ENCODE measurements around the gene CEND1.

The CEND1 gene

DNA sequence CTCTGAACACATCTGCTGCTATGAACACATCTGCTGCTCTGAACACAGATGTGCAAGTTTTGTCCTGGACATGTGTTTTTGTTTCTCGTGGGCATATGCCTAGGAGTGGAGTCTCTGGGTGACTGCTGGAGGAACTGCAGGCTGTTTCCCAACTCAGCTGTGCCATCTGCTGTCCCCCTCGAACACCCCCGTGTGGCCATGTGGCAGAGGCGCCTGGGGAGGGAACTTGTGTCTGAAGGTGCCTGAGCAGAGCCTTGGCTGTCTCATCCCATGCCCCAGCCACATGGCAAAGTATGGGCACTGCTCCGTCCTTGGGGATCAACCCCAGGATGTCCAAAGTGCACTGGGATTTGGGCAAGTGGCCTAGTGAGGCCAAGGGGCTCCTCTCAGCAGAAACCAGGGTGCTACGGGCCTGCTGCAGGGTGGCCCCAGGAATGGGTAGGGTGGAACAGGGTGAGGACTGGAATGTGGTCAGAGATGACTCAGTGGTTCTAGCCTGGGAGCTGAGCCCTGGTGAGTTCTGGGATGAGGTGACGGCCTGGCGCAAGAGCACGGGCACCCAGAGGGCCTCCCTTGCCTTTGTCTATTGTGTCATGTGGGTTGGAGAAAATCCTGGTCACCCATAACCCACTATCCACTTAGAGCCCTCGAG is 27.3 kb downstream of the CEND1 start:
- Histone ChIP-seq H3K36me3 (ENCODE audit: insufficient read depth, insufficient read length, low read length) (peaks cover 88% of the 10 kb centered on the region), H3K9me3 (ENCODE audit: insufficient read depth, low read length) (no peaks in the 10 kb centered on the region), H3K27me3 (ENCODE audit: insufficient read depth, insufficient read length) (no peaks in the 10 kb centered on the region), H3K4me3 (ENCODE audit: insufficient read length, low read depth) (no peak overlapping the region), H3K9ac (ENCODE audit: insufficient read length, low read depth) (no peak overlapping the region), H3K4me1 (ENCODE audit: insufficient read depth, insufficient read length) (peaks cover 7% of the 10 kb centered on the region)
- TF ChIP-seq YY1 (IDR thresholded peaks at IDR 0.05; ENCODE audit: insufficient read depth, insufficient read length) (no peak), SUZ12 (IDR thresholded peaks at IDR 0.05; ENCODE audit: extremely low read depth, insufficient read depth, insufficient read length) (no peak), ZNF274 (IDR thresholded peaks at IDR 0.05; ENCODE audit: low read depth, low read length) (no peak)
- DNase-seq (ENCODE audit: low read depth, low spot score) = no peak

DNA sequence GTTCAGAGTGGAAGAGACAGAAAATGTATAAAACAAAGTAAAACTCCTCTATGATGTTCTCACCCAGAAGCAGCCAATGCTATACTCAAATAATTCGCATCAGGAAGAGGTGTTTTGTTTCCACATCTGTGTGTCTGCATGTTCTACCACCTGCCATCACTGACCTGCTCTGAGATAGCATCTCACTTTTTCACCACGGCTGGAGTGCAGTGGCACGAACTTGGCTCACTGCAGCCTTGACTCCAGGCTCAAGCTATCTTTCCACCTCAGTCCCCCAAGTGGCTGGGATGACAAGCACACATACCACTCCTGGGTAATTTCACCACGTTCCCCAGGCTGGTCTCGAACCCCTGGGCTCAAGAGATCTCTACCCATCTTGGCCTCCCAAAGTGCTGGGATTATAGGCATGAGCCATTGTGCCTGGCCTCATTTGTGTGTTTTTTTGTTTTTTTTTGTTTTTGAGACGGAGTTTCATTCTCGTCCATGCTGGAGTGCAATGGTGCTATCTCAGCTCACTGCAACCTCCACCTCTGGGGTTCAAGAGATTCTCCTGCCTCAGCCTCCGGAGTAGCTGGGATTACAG is 28.3 kb downstream of the CEND1 start:
- no peak overlapping the region for H3K4me3 ChIP-seq (ENCODE audit: insufficient read length, low read depth)
- peaks cover 4% of the 10 kb centered on the region for H3K4me1 ChIP-seq (ENCODE audit: insufficient read depth, insufficient read length)
- TF ChIP-seq ZNF274 (IDR thresholded peaks at IDR 0.05; ENCODE audit: low read depth, low read length) (no peak), SUZ12 (IDR thresholded peaks at IDR 0.05; ENCODE audit: extremely low read depth, insufficient read depth, insufficient read length) (no peak), YY1 (IDR thresholded peaks at IDR 0.05; ENCODE audit: insufficient read depth, insufficient read length) (no peak)
- H3K27me3 ChIP-seq (ENCODE audit: insufficient read depth, insufficient read length) = no peaks in the 10 kb centered on the region
- no peak overlapping the region for H3K9ac ChIP-seq (ENCODE audit: insufficient read length, low read depth)
- H3K9me3 ChIP-seq (ENCODE audit: insufficient read depth, low read length) = no peaks in the 10 kb centered on the region
- no peak for DNase-seq (ENCODE audit: low read depth, low spot score)
- H3K36me3 ChIP-seq (ENCODE audit: insufficient read depth, insufficient read length, low read length) = peaks cover 88% of the 10 kb centered on the region

DNA sequence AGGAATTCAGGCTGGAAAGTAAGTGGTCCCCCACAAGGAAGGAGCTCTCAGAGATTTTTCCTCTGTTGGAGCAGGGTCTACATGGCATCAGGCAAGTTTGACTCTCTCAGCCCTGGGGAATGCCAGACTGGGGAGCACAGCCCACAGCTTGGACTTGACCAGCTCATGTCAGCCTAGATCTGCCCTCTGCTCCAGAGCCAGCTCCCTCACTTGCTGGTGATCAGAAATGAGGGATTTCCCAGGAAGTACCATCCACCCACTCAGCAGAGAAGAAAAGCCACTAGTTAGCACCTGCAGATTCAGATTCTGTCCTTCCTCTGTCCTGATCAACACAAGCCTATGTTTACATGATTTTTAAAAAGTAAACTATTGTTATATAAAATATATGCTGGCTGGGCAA is 29.7 kb downstream of the CEND1 start:
- peaks cover 88% of the 10 kb centered on the region for H3K36me3 ChIP-seq (ENCODE audit: insufficient read depth, insufficient read length, low read length)
- TF ChIP-seq ZNF274 (IDR thresholded peaks at IDR 0.05; ENCODE audit: low read depth, low read length) = no peak
- TF ChIP-seq YY1 (IDR thresholded peaks at IDR 0.05; ENCODE audit: insufficient read depth, insufficient read length) = no peak
- TF ChIP-seq SUZ12 (IDR thresholded peaks at IDR 0.05; ENCODE audit: extremely low read depth, insufficient read depth, insufficient read length) = no peak
- H3K9me3 ChIP-seq (ENCODE audit: insufficient read depth, low read length) = no peaks in the 10 kb centered on the region
- peaks cover 4% of the 10 kb centered on the region for H3K4me1 ChIP-seq (ENCODE audit: insufficient read depth, insufficient read length)
- H3K27me3 ChIP-seq (ENCODE audit: insufficient read depth, insufficient read length) = no peaks in the 10 kb centered on the region
- no peak overlapping the region for H3K4me3 ChIP-seq (ENCODE audit: insufficient read length, low read depth)
- H3K9ac ChIP-seq (ENCODE audit: insufficient read length, low read depth) = no peak overlapping the region
- DNase-seq (ENCODE audit: low read depth, low spot score) = no peak

- Histone ChIP-seq H3K9me3 (ENCODE audit: insufficient read depth, low read length) (no peaks in the 10 kb centered on the region), H3K4me1 (ENCODE audit: insufficient read depth, insufficient read length) (peaks cover 3% of the 10 kb centered on the region), H3K9ac (ENCODE audit: insufficient read length, low read depth) (no peak overlapping the region), H3K4me3 (ENCODE audit: insufficient read length, low read depth) (no peak overlapping the region), H3K36me3 (ENCODE audit: insufficient read depth, insufficient read length, low read length) (peaks cover 22% of the 10 kb centered on the region), H3K27me3 (ENCODE audit: insufficient read depth, insufficient read length) (no peaks in the 10 kb centered on the region)
- TF ChIP-seq ZNF274 (IDR thresholded peaks at IDR 0.05; ENCODE audit: low read depth, low read length) = no peak
- no peak for TF ChIP-seq SUZ12 (IDR thresholded peaks at IDR 0.05; ENCODE audit: extremely low read depth, insufficient read depth, insufficient read length)
- no peak for TF ChIP-seq YY1 (IDR thresholded peaks at IDR 0.05; ENCODE audit: insufficient read depth, insufficient read length)
- no peak for DNase-seq (ENCODE audit: low read depth, low spot score)
These were observed 40.2 kb downstream of the CEND1 start for GRCh38 chr11:749731-750130.

DNA sequence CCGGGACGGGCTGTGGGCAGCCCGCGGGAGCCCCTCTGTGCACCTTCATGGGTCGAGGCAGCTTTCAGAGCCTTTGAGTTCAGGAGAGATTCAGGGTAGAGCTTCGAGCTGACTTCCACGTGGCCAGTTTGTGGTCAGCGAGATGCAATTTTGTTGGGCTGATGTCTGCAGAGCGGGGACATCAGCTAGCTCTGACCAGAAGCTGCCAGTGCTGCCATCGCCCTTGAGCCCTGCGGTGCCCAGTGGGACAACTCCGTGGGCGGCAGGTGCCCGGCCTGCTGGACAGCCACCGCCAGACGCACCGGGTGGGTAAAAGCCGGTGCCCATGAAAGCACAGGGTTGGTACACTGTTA is 41.9 kb downstream of the CEND1 start:
- Histone ChIP-seq H3K9me3 (ENCODE audit: insufficient read depth, low read length) (no peaks in the 10 kb centered on the region), H3K4me1 (ENCODE audit: insufficient read depth, insufficient read length) (peaks cover 2% of the 10 kb centered on the region), H3K27me3 (ENCODE audit: insufficient read depth, insufficient read length) (no peaks in the 10 kb centered on the region), H3K4me3 (ENCODE audit: insufficient read length, low read depth) (peak overlapping the region; percentile 88), H3K36me3 (ENCODE audit: insufficient read depth, insufficient read length, low read length) (peaks cover 19% of the 10 kb centered on the region), H3K9ac (ENCODE audit: insufficient read length, low read depth) (peak overlapping the region; percentile 82)
- TF ChIP-seq ZNF274 (IDR thresholded peaks at IDR 0.05; ENCODE audit: low read depth, low read length) = no peak
- TF ChIP-seq YY1 (IDR thresholded peaks at IDR 0.05; ENCODE audit: insufficient read depth, insufficient read length) = no peak
- TF ChIP-seq SUZ12 (IDR thresholded peaks at IDR 0.05; ENCODE audit: extremely low read depth, insufficient read depth, insufficient read length) = no peak
- DNase-seq (ENCODE audit: low read depth, low spot score) = no peak

- peak within 1 kb of the TSS; percentile 82 for H3K9ac ChIP-seq (ENCODE audit: insufficient read length, low read depth)
- H3K27me3 ChIP-seq (ENCODE audit: insufficient read depth, insufficient read length) = no peaks in the 10 kb centered on the region
- no peaks in the 10 kb centered on the region for H3K9me3 ChIP-seq (ENCODE audit: insufficient read depth, low read length)
- H3K4me3 ChIP-seq (ENCODE audit: insufficient read length, low read depth) = peak within 1 kb of the TSS; percentile 88
- peaks cover 13% of the 10 kb centered on the region for H3K36me3 ChIP-seq (ENCODE audit: insufficient read depth, insufficient read length, low read length)
- peak; percentile 86 for DNase-seq (ENCODE audit: low read depth, low spot score)
- TF ChIP-seq YY1 (IDR thresholded peaks at IDR 0.05; ENCODE audit: insufficient read depth, insufficient read length) (no peak), SUZ12 (IDR thresholded peaks at IDR 0.05; ENCODE audit: extremely low read depth, insufficient read depth, insufficient read length) (no peak), ZNF274 (IDR thresholded peaks at IDR 0.05; ENCODE audit: low read depth, low read length) (no peak)
- peaks cover under 1% of the 10 kb centered on the region for H3K4me1 ChIP-seq (ENCODE audit: insufficient read depth, insufficient read length)
These were observed 42.5 kb downstream of the CEND1 start, which contains the start of gene TALDO1 for GRCh38 chr11:747158-748006. Gene TALDO1, plus strand, starts transcription at chr11:747464. Its CDS starts 18 bp downstream, at chr11:747482.

All from NT2/D1 (cell line).